ENCODE data around the gene MDH1.
"Not testable (repeated sequence)": the region's sequence is repeated elsewhere in the genome, so short reads cannot be mapped to it uniquely, and the experiment has no call there.

The MDH1 gene

DNA sequence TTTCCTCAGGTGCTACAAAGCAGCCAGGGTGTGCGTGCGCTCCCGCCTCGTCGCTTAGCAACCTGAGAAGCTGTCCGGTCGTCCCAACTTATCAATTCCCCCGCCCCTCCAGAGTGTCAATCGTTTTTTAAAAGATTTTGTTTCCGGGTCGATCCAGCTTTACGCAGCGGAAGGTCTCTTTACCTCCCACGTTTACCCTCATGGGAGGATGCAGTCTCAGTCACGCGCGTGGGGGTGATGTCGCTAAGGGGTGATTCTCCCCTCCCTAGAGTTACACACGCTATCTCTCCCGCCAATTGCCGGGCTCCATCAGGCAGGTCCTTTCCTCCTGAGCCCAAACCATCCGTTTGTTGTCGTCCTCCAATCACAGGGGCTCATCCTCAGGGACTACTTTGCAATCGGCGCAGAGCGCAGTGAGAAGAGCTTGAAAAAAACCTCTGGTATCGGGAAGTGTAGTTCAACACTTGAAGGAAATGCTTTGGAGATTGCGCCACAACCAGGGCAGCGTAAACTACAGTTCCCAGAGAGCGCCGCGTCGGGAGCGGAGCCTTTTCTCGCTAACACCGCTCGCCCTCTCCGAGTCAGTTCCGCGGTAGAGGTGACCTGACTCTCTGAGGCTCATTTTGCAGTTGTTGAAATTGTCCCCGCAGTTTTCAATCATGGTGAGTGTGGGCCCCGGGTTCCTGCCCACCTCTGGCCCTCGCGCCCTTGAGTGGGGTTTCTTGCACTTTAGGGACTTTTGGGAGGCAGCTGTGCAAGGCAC is at the start of gene MDH1, which contains the start of gene WDPCP:
TSS of gene MDH1 (plus strand) at position 579 of the 763 bp plus-strand sequence. CDS start at position 660, 81 bp downstream.
TSS of gene WDPCP (minus strand) at position 93 of the 763 bp plus-strand sequence. CDS start 206 bp downstream, outside the sequence.
- DNase-seq (ENCODE audit: extremely low spot score, insufficient read length, low read depth) (peak; percentile 64), FAIRE-seq (peak; percentile 99)

DNA sequence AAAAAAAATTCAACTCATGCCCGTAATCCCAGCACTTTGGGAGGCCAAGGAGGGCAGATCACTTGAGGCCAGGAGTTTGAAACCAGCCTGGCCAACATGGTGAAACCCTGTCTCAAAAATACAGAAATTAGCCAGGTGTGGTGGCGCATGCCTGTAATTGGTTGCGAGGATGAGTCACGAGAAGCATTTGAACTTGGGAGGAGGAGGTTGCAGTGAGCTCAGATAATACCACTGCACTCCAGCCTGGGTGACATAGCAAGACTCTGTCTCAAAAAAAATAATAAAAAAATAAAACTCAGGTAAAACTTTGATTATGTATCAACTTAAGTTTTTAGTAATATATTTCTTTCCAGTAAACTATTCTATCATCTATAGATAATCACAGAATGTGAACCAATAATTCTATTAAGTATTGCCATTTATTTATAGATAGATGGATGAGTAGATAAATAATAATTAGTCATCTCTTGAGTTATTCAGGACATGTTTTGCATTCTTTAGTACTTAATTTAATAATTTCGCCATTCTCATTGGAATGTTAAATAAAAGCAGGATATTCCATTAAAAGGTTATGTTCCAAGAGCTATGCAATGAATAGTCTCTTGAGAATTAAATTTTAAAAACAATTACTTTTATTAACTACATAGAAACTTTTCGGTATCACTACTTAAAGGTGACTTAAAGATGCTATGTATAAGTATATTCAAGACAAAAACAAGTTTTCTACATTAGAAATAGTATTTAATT is 49.2 kb upstream of the MDH1 start:
- DNase-seq (ENCODE audit: extremely low spot score, insufficient read length, low read depth) (no peak), FAIRE-seq (no peak)

GRCh38 chr2:63544017-63544627 is 44.6 kb upstream of the MDH1 start:
- DNase-seq (ENCODE audit: extremely low spot score, insufficient read length, low read depth): no peak
- FAIRE-seq: no peak

DNA sequence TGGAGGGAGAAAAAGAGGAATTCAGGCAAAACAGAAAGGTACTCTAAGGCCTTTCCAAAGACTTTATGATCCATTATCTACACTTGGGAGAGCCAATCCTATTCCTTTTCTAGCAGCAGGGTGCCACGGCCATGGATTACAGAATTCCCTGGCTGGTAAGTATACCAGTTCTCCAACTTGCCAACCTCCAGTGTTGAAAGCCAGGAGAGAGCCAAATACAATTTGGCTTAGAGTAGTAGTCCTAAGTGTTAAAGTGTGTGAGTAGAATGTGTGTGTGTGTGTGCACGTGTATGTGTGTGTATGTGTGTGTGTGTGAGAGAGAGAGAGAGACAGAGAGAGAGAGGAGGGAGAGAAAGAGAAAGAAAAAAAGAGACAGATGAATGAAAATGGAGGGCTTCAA is 43.7 kb upstream of the MDH1 start:
- FAIRE-seq (no peak), DNase-seq (ENCODE audit: extremely low spot score, insufficient read length, low read depth) (no peak)

DNA sequence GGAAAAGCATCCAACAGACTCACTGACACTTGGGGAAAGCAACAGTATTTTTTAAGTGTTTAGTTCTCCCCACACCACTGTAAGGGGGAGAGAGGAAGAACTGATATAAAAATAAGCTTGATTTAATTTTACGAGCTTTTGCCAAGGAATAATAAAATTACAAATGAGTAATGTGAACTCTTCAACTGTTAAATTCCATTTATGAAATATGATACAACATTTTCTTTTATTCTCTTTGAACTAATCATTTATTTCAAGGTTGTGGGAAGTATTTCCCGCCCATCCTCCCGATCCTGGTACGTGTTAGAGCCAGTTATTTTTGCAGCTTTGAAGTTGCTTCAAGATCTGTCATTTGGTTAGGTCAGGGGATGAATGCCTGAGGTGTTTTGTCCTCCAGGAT is 35.7 kb upstream of the MDH1 start:
- FAIRE-seq (no peak), DNase-seq (ENCODE audit: extremely low spot score, insufficient read length, low read depth) (no peak)

GRCh38 chr2:63555299-63555698 is 33.5 kb upstream of the MDH1 start:
- FAIRE-seq: no peak
- no peak for DNase-seq (ENCODE audit: extremely low spot score, insufficient read length, low read depth)

- DNase-seq (ENCODE audit: extremely low spot score, insufficient read length, low read depth) (no peak), FAIRE-seq (no peak)
These were observed 32.8 kb upstream of the MDH1 start for GRCh38 chr2:63555931-63556330.

DNA sequence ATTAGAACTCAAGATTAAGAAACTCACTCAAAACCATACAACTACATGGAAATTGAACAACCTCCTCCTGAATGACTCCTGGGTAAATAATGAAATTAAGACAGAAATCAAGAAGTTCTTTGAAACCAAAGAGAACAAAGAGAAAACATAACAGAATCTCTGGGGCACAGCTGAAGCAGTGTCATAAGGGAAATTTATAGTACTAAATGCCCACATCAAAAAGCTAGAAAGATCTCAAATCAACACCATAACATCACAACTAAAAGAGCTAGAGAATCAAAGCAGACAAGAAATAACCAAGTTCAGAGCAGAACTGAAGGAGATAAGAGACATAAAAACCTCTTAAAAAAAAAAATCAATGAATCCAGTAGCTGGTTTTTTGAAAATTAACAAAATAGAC is 30.9 kb upstream of the MDH1 start:
- FAIRE-seq: not testable (repeated sequence)

GRCh38 chr2:63558922-63559321 is 29.8 kb upstream of the MDH1 start:
- FAIRE-seq; DNase-seq (ENCODE audit: extremely low spot score, insufficient read length, low read depth): not testable (repeated sequence)

More for the DNA sequence above, 30.9 kb upstream of the MDH1 start:
- DNase-seq (ENCODE audit: extremely low spot score, insufficient read length, low read depth): not testable (repeated sequence)

- no peak for FAIRE-seq
- DNase-seq (ENCODE audit: extremely low spot score, insufficient read length, low read depth): no peak
These were observed 26.0 kb upstream of the MDH1 start for GRCh38 chr2:63562751-63563150.

DNA sequence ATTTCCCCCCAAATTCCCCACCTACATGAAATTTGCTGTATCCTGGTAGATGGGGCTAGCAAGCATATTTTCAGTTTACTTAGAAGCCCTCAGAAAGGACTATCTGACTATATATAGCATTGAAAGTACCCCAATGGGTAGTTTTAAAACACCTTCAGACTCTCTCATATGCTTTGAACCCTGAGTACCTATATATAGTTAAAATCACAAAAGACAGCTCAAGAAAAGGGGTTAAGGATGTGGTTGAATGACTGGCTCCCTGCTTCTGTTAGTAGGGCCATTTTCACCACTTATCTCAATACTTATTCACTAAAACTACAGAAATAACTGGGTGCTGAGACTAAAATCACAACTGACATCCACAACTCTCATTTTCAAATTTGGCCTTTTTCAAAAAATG is 19.0 kb upstream of the MDH1 start:
- DNase-seq (ENCODE audit: extremely low spot score, insufficient read length, low read depth): no peak
- peak; percentile 60 for FAIRE-seq

DNA sequence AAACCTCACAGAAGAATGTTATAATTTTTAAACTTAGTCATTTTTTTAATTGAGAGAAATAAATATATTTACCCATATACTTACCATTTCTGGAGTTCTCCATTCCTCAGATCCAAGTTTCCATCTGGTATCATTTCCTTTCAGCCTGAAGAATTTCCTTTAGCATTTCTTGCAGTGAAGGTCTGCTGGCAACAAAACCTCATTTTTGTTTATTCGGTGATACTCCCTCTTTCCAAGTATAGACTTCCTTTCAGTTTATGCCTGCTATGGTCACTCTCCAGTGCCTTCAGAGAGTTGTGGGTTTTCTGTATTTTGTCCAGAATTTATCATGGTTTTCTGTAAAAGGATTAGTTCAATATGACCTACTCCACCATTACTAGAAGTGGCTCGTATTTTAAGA is 17.5 kb upstream of the MDH1 start:
- FAIRE-seq (no peak), DNase-seq (ENCODE audit: extremely low spot score, insufficient read length, low read depth) (no peak)

- DNase-seq (ENCODE audit: extremely low spot score, insufficient read length, low read depth) (no peak), FAIRE-seq (no peak)
These were observed 16.8 kb upstream of the MDH1 start for GRCh38 chr2:63572001-63572400.

GRCh38 chr2:63573026-63573425 is 15.7 kb upstream of the MDH1 start:
- not testable (repeated sequence) for FAIRE-seq; DNase-seq (ENCODE audit: extremely low spot score, insufficient read length, low read depth)

GRCh38 chr2:63573726-63574345 is 14.9 kb upstream of the MDH1 start:
- FAIRE-seq; DNase-seq (ENCODE audit: extremely low spot score, insufficient read length, low read depth): not testable (repeated sequence)

GRCh38 chr2:63576546-63576945 is 12.2 kb upstream of the MDH1 start:
- no peak for FAIRE-seq
- DNase-seq (ENCODE audit: extremely low spot score, insufficient read length, low read depth): no peak

- FAIRE-seq (no peak), DNase-seq (ENCODE audit: extremely low spot score, insufficient read length, low read depth) (no peak)
These were observed 10.0 kb upstream of the MDH1 start for GRCh38 chr2:63578767-63579166.

DNA sequence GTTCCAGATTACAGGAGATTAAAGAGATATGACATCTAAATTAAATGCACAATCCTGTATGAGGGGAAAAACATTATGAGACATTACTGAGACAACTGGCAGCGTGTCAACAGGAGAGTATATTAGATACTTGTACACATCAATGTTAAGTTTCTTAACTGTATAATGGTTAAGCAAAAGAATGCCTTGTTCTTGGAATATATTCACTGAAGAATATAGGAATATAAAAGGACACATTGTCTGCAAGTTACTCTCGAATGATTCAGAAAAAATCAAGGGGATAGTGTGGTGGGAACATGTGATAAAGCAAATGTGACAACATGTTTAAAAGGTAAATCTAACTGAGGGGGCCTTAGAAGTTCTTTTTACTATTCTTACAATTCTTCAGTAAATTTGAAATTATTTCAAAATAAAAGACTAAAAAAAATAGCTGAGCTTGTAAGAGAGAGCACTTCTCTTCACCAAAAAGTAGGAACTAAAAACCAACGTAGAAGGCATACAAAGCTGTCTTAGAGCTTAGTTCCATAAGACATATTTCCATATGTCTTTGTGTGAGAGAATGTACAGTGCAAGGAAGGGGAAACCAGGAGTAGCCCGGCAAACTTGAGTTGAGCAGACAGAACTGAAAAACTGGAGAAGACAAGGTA is 8.0 kb upstream of the MDH1 start:
- DNase-seq (ENCODE audit: extremely low spot score, insufficient read length, low read depth) (no peak), FAIRE-seq (no peak)

DNA sequence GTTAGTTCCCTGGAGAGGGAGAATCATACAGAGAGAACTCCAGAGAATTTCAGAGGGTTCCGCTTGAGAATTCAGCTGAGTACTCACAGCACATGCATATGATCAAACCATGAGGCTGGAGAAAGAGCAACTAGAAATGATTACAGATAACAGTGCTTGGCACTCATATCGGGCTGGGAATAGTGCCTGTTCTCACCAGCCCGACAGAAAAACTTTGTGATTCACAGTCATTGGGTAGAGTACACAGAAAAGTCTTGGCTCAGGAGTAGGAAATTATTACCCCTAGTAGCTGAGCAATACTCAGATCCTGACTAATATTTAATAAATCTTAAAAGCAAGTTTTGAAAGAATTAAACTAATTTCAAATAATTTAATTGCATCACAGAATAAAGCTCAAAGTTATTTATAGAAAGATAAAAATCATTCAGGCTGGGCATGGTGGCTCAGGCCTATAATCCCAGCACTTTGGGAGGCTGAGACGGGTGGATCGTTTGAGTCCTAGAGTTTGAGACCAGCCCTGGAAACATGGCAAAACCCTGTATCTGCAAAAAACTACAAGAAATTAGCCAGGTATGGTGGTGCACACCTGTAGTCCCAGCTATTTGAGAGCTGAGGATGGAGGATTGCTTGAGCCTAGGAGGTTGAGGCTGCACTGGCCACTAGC is 7.3 kb upstream of the MDH1 start:
- FAIRE-seq: no peak
- no peak for DNase-seq (ENCODE audit: extremely low spot score, insufficient read length, low read depth)
